Suprapubic skin (tissue), 4 donors: ENCODE measurements around the gene CCNL1. TPM values are rescaled to one million over a fixed set of nuclear protein-coding genes. Genes with fewer than 3 reads are reported as not detected.

Experiments used
- DNase-seq, 2 donors: peaks; one replicate each; pipeline ENCODE4 v3.0.0-alpha.2; 2019; ENCODE audit warnings: low spot score in 2 of 2
- H3K27ac ChIP-seq: fragments of 200-600 bp; sonication (generic); one replicate; pipeline ENCODE4 v1.5.1; 2019
- H3K27me3 ChIP-seq: fragments of 200-600 bp; sonication (generic); one replicate; pipeline ENCODE4 v1.5.1; 2019
- H3K36me3 ChIP-seq: fragments of 200-600 bp; sonication (generic); one replicate; pipeline ENCODE4 v1.5.1; 2019
- H3K4me1 ChIP-seq: fragments of 200-600 bp; sonication (generic); one replicate; pipeline ENCODE4 v1.5.1; 2019
- H3K4me3 ChIP-seq: fragments of 200-600 bp; sonication (generic); one replicate; pipeline ENCODE4 v1.5.1; 2019; ENCODE audit warnings: mild to moderate bottlenecking
- H3K9me3 ChIP-seq: fragments of 200-600 bp; sonication (generic); one replicate; pipeline ENCODE4 v1.5.1; 2019
- EP300 ChIP-seq: sonication (generic); formaldehyde crosslinking; IDR thresholded peaks from one replicate; pipeline ENCODE4 v1.6.1; 2017; ENCODE audit warnings: antibody characterized with exemption
- POLR2A ChIP-seq, 2 donors: fragments of 450-650 bp; IDR thresholded peaks; one replicate each; pipeline ENCODE4 v1.6.1; 2017; ENCODE audit warnings: antibody characterized with exemption in 2 of 2, mild to moderate bottlenecking in 2 of 2, moderate library complexity in 2 of 2
- POLR2AphosphoS5 ChIP-seq, 3 donors: sonication (generic); formaldehyde crosslinking; IDR thresholded peaks; one replicate each; pipeline ENCODE4 v1.6.1; 2017; ENCODE audit warnings: antibody characterized with exemption in 3 of 3
- WGBS: methylation state at CpG from one replicate; pipeline ENCODE4 v1.1.5; 2018; 5-methylcytosine and 5-hydroxymethylcytosine counted together
- total RNA-seq, 4 donors: library from RNA; depleted of rRNA; stranded (reverse); fragments of >200 nt; gene quantifications; one replicate each; pipeline ENCODE4 v1.1.0, GENCODE V29; 2016
- TF ChIP-seq, protein P1 (sequence below), 2 donors: fragments of 200-600 bp in 1 of 2; fragments of 450-650 bp in 1 of 2; sonication (generic) in 1 of 2; IDR thresholded peaks; one replicate each; pipeline ENCODE4 v1.5.1; 2016 to 2019; ENCODE audit warnings: antibody characterized with exemption in 2 of 2, mild to moderate bottlenecking in 1 of 2, moderate library complexity in 1 of 2

Gene CCNL1
- total RNA-seq, 4 donors from 2014 or later, result 203 to 665 (median 246) TPM

DNA sequence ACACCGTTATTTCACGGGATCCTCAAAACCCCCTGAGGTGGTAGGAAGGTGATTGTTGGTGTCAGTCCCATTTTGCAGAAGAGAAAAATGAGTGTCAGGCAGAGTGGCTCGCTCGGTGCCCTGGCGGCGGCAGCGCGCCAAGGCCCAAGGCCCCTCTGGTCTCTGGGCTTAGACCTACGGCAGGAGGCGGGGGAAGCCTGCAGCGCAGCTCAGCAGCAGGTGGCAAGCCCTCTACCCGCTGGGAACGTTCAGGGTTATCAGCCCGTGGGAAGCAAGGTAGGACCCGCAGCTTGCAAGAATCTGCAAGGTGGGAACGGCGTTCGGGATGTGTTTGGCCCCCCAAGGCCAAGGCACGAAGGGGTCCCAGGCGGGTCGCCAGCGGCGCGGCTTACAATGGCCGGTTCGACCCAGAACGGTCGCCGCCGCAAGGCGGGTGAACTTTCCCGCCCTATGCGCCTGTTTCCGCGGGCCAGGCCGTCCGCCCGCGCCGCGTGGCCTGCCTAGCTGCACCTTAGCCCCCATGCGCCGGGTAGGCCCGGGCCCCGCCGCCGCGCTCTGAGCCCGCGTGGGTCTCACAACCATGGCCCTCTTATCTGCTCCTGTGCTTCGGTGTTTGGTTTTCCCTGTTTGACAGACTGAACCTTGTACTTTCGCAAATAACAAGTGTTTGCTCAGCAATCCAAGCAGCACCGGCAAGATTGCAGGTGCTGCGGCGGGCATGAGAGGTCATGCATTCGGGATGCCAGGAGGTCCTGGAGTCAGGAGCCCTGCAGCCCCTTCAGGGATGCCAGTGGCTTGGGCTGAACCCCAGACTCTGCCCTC is 39.7 kb downstream of the CCNL1 start:
- no peak for DNase-seq
- Histone ChIP-seq H3K4me3 (no peak overlapping the region), H3K36me3 (no peaks in the 10 kb centered on the region), H3K27me3 (peaks cover 4% of the 10 kb centered on the region), H3K4me1 (no peaks in the 10 kb centered on the region), H3K9me3 (no peaks in the 10 kb centered on the region), H3K27ac (no peak overlapping the region)
- WGBS, result 68% methylated on average over 29 of the region's 56 CpGs
- TF ChIP-seq, protein P1, sequence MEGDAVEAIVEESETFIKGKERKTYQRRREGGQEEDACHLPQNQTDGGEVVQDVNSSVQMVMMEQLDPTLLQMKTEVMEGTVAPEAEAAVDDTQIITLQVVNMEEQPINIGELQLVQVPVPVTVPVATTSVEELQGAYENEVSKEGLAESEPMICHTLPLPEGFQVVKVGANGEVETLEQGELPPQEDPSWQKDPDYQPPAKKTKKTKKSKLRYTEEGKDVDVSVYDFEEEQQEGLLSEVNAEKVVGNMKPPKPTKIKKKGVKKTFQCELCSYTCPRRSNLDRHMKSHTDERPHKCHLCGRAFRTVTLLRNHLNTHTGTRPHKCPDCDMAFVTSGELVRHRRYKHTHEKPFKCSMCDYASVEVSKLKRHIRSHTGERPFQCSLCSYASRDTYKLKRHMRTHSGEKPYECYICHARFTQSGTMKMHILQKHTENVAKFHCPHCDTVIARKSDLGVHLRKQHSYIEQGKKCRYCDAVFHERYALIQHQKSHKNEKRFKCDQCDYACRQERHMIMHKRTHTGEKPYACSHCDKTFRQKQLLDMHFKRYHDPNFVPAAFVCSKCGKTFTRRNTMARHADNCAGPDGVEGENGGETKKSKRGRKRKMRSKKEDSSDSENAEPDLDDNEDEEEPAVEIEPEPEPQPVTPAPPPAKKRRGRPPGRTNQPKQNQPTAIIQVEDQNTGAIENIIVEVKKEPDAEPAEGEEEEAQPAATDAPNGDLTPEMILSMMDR (IDR thresholded peaks at IDR 0.05), result no peak
- TF ChIP-seq EP300 (no peak), POLR2A (IDR thresholded peaks at IDR 0.05) (no peak), POLR2AphosphoS5 (IDR thresholded peaks at IDR 0.05) (no peak)

DNA sequence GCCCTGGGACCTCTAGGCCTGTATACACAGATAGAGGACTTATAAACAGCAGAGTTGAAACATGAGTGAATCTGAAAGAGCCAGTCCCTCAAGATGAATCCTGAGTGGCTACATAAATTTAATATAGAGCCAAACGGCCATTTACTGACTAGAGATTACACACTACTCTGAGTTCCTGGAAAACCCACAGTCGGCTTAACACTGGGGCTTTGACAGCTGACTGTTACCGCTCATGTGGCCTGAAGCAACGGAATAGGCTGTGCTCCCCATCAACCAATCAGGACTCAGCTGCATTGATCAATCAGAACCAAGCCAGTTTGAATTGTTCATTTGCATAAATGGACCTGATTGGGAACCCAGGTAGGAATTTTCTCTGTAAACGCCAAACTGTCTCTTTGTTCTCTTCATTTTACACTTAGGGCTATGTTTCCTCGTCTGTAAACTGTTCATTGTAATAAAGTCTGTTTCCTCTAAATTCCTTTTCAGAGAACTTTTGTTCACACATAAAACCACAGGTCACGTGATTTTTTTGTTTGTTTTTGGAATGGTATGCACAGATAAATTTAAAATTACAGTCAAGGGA is 40.5 kb downstream of the CCNL1 start:
- no peak overlapping the region for H3K27ac ChIP-seq
- WGBS, result 80% methylated on average over 7 of the region's 7 CpGs
- no peaks in the 10 kb centered on the region for H3K9me3 ChIP-seq
- H3K36me3 ChIP-seq, result no peaks in the 10 kb centered on the region
- H3K4me1 ChIP-seq, result no peaks in the 10 kb centered on the region
- no peak for TF ChIP-seq POLR2A (IDR thresholded peaks at IDR 0.05)
- TF ChIP-seq, protein P1 (IDR thresholded peaks at IDR 0.05), result no peak
- no peak for TF ChIP-seq POLR2AphosphoS5 (IDR thresholded peaks at IDR 0.05)
- no peak for TF ChIP-seq EP300
- no peak for DNase-seq
- no peak overlapping the region for H3K4me3 ChIP-seq
- peaks cover 4% of the 10 kb centered on the region for H3K27me3 ChIP-seq

DNA sequence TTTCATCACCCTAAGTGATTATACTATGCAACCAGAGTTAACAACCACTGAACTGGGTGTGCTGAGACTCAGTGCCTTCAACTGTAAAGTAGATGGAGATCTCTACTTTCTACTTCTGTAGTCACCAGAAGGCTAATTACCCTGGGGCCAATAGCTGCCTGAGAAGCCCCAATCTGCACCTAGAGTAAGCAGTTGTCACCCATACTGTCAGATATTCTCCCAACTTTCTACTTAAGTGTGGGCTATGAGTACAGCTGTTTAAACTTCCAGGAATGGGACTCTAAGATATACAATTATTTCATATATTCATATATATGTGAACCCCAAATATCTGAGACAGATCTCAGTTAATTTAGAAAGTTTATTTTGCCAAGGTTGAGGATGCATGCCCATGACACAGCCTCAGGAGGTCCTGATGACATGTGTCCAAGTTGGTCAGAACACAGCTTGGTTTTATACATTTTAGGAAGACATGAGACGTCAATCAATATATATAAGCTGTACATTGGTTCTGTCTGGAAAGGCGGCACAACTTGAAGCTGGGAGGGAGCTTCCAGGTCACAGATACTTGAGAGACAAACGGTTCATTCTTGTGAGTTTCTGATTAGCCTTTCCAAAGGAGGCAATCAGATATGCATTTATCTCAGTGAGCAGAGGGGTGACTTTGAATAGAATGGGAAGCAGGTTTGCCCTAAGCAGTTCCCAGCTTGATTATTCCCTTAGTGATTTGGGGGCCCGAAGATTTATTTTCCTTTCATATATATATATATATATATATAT is 41.9 kb downstream of the CCNL1 start:
- no peak for DNase-seq
- H3K36me3 ChIP-seq, result no peaks in the 10 kb centered on the region
- H3K4me1 ChIP-seq, result no peaks in the 10 kb centered on the region
- no peaks in the 10 kb centered on the region for H3K9me3 ChIP-seq
- WGBS, result 92% methylated on average over 4 of the region's 4 CpGs
- TF ChIP-seq EP300 (no peak), POLR2AphosphoS5 (IDR thresholded peaks at IDR 0.05) (no peak), POLR2A (IDR thresholded peaks at IDR 0.05) (no peak)
- TF ChIP-seq, protein P1 (IDR thresholded peaks at IDR 0.05), result no peak
- H3K27ac ChIP-seq, result no peak overlapping the region
- peaks cover 4% of the 10 kb centered on the region for H3K27me3 ChIP-seq
- H3K4me3 ChIP-seq, result no peak overlapping the region

DNA sequence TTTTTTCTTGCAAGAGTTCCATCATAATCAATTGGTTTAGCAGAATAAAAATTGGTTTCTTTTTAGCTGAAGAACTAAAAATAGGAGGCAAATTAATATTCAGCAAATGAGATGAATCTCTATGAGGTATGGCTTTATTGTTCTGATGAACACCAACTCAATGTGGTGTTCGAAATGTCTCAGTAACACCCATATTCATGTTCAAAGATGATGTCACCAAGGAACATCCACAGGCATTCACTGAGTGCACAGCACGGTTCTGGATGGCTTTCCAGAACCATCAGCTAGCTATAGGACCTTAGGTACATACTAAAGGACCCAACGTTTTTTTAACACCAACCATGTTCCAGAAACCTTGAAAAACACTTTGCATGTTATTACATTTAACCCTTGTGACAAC is 42.7 kb downstream of the CCNL1 start:
- 68% methylated on average over 3 of the region's 3 CpGs for WGBS
- Histone ChIP-seq H3K4me3 (no peak overlapping the region), H3K9me3 (no peaks in the 10 kb centered on the region), H3K27me3 (peaks cover 4% of the 10 kb centered on the region), H3K27ac (no peak overlapping the region), H3K4me1 (no peaks in the 10 kb centered on the region), H3K36me3 (no peaks in the 10 kb centered on the region)
- TF ChIP-seq POLR2A (IDR thresholded peaks at IDR 0.05) (no peak), POLR2AphosphoS5 (IDR thresholded peaks at IDR 0.05) (no peak), EP300 (no peak)
- TF ChIP-seq, protein P1 (IDR thresholded peaks at IDR 0.05), result no peak
- no peak for DNase-seq

DNA sequence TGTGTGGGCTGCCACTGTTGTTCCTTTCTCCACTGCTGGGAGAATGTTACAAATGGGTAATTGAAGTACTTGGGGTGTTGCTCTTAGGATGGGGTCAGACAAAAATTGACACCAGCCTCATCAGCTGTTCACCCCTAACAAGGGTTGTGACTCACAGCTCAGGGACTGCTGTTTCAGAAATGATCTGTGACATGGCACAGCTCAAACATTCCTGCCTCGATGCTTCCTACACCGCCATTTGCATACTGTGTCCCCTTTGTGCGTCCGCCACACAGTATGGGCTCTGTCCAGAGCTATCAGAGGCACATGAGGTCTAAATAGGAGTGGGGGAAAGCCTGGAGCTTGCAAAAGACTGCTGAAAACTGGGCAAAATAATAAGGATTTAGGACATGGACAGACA is 43.9 kb downstream of the CCNL1 start:
- Histone ChIP-seq H3K27ac (no peak overlapping the region), H3K4me3 (no peak overlapping the region), H3K4me1 (no peaks in the 10 kb centered on the region), H3K36me3 (no peaks in the 10 kb centered on the region), H3K27me3 (peaks cover 4% of the 10 kb centered on the region), H3K9me3 (no peaks in the 10 kb centered on the region)
- no peak for DNase-seq
- WGBS, result 88% methylated on average over 4 of the region's 4 CpGs
- TF ChIP-seq, protein P1 (IDR thresholded peaks at IDR 0.05), result no peak
- TF ChIP-seq POLR2A (IDR thresholded peaks at IDR 0.05), result no peak
- no peak for TF ChIP-seq EP300
- TF ChIP-seq POLR2AphosphoS5 (IDR thresholded peaks at IDR 0.05), result no peak
